Epithelial cell of umbilical artery (primary cell): ENCODE results near the gene APOBEC3C. TPM values are rescaled to one million over a fixed set of nuclear protein-coding genes. Genes with fewer than 3 reads are reported as not detected.

Source experiments
- total RNA-seq: library from RNA; depleted of rRNA; stranded (reverse); fragments of >200 nt; gene quantifications from 2 replicates; pipeline ENCODE4 v1.2.3, GENCODE V29; 2014

Gene APOBEC3C
- total RNA-seq = 1.3 and 1.7 TPM in 2 replicates

GRCh38 chr22:39013942-39014722 is at the start of gene APOBEC3C:
Gene APOBEC3C (plus strand): TSS chr22:39014257. CDS start chr22:39014363, 106 bp downstream.

GRCh38 chr22:38981992-38982927 is 31.8 kb upstream of the APOBEC3C start, which contains the start of gene APOBEC3B:
Gene APOBEC3B (plus strand): TSS chr22:38982347. CDS start chr22:38982454, 107 bp downstream.

GRCh38 chr22:39040538-39041296 is 26.7 kb downstream of the APOBEC3C start, which contains the start of gene APOBEC3F:
Gene APOBEC3F (plus strand): TSS chr22:39040864. CDS start chr22:39040961, 97 bp downstream.

Other genes with a start within 250 kb of the APOBEC3C start
- 13.5 and 17.5 TPM in 2 replicates for gene DNAL4, start 220.1 kb upstream of the APOBEC3C start, total RNA-seq
- 0.32 and 0.46 TPM in 2 replicates for gene NPTXR, start 170.2 kb upstream of the APOBEC3C start, total RNA-seq
- gene CBX6, start 142.0 kb upstream of the APOBEC3C start, total RNA-seq = 28.3 and 31.6 TPM in 2 replicates
- gene APOBEC3A, start 56.6 kb upstream of the APOBEC3C start, total RNA-seq = not detected in 2 replicates
- gene APOBEC3B, start 31.9 kb upstream of the APOBEC3C start, total RNA-seq = 2.3 and 3.5 TPM in 2 replicates
- 1.4 and 1.9 TPM in 2 replicates for gene APOBEC3D, start 6.9 kb downstream of the APOBEC3C start, total RNA-seq
- 4.5 and 5.2 TPM in 2 replicates for gene APOBEC3F, start 26.6 kb downstream of the APOBEC3C start, total RNA-seq
- 2.9 and 17.6 TPM in 2 replicates for gene APOBEC3G, start 63.0 kb downstream of the APOBEC3C start, total RNA-seq
- gene APOBEC3H, start 83.0 kb downstream of the APOBEC3C start, total RNA-seq = 0.32 TPM in 1 of 2 replicates, not detected in the other
- gene CBX7, start 138.4 kb downstream of the APOBEC3C start, total RNA-seq = 1.3 and 3.2 TPM in 2 replicates
- gene PDGFB, start 230.7 kb downstream of the APOBEC3C start, total RNA-seq = 43.6 and 51.0 TPM in 2 replicates